Ascending aorta (tissue), 2 donors: ENCODE results near the gene DPM3. TPM values are rescaled to one million over a fixed set of nuclear protein-coding genes. Genes with fewer than 3 reads are reported as not detected.
"Not testable (repeated sequence)": the region's sequence is repeated elsewhere in the genome, so short reads cannot be mapped to it uniquely, and the experiment has no call there.

Experiments used
- DNase-seq, 2 donors: peaks; one replicate each; pipeline ENCODE4 v3.0.0-alpha.2; 2019; ENCODE audit warnings: low spot score in 2 of 2
- H3K27ac ChIP-seq, 2 donors: fragments of 200-600 bp; sonication (generic); one replicate each; pipeline ENCODE4 v1.5.1; 2016 to 2017; ENCODE audit warnings: mild to moderate bottlenecking in 1 of 2
- H3K27me3 ChIP-seq: fragments of 200-600 bp; sonication (generic); one replicate; pipeline ENCODE4 v1.5.1; 2017
- H3K36me3 ChIP-seq, 2 donors: fragments of 200-600 bp; sonication (generic); one replicate each; pipeline ENCODE4 v1.5.1; 2016
- H3K4me1 ChIP-seq, 2 donors: fragments of 200-600 bp; sonication (generic); one replicate each; pipeline ENCODE4 v1.5.1; 2016 to 2017; ENCODE audit warnings: mild to moderate bottlenecking in 1 of 2
- H3K4me3 ChIP-seq, 2 donors: fragments of 200-600 bp; sonication (generic); one replicate each; pipeline ENCODE4 v1.5.1; 2016 to 2017; ENCODE audit warnings: mild to moderate bottlenecking in 1 of 2
- H3K9me3 ChIP-seq, 2 donors: fragments of 200-600 bp; sonication (generic); one replicate each; pipeline ENCODE4 v1.5.1; 2016
- CTCF ChIP-seq, 3 experiments: fragments of 200-600 bp in 2 of 3; fragments of 450-650 bp in 1 of 3; sonication (generic) in 2 of 3; IDR thresholded peaks; one replicate each; pipeline ENCODE4 v1.5.1; 2016 to 2019; ENCODE audit warnings: antibody characterized with exemption in 3 of 3, mild to moderate bottlenecking in 1 of 3, moderate library complexity in 1 of 3
- intact Hi-C: fragments of 100-400 bp; cut with DNase I; formaldehyde crosslinking; loops from one replicate; pipeline ENCODE4 v1.15.1; 2023
- total RNA-seq: library from RNA; depleted of rRNA; stranded (reverse); fragments of >200 nt; gene quantifications from one replicate; pipeline ENCODE4 v1.1.0, GENCODE V29; 2016

DPM3 gene
- 78.2 TPM for total RNA-seq

GRCh38 chr1:155139895-155140629 lies at the start of gene DPM3:
TSS of gene DPM3 (minus strand) at chr1:155140531. CDS start at chr1:155140240, 291 bp downstream.
- intact Hi-C loops = loop anchor here (1.0 to 5.0 kb wide), 5 partner anchors 33 to 1153 kb away; partner anchors contain the start of genes KRTCAP2, PMVK, RAB13 and TRIM46
- no peak for TF ChIP-seq CTCF (IDR thresholded peaks at IDR 0.05)
- Histone ChIP-seq H3K4me1 (peaks cover 9 to 18% of the 10 kb centered on the region in 2 donors), H3K27ac (peak within 1 kb of the TSS; percentile 86 to 88), H3K36me3 (no peaks in the 10 kb centered on the region), H3K4me3 (peak within 1 kb of the TSS; percentile 70 to 81), H3K9me3 (no peaks in the 10 kb centered on the region), H3K27me3 (no peaks in the 10 kb centered on the region)
- DNase-seq = peak; percentile 66 to 95

- not testable (repeated sequence) for H3K36me3 ChIP-seq, DNase-seq, H3K27me3 ChIP-seq, H3K27ac ChIP-seq, H3K4me3 ChIP-seq, H3K9me3 ChIP-seq
- intact Hi-C loops = loop anchor here (5.0 kb wide), 1 partner anchor 132 kb away; the partner anchor contains the start of gene RUSC1
- H3K4me1 ChIP-seq = peaks cover 11 to 14% of the 10 kb centered on the region in 2 donors
These were observed 49.6 kb upstream of the DPM3 start for GRCh38 chr1:155189926-155190325.

GRCh38 chr1:155188268-155188667 lies 47.9 kb upstream of the DPM3 start:
- H3K4me3 ChIP-seq = no peak overlapping the region
- no peaks in the 10 kb centered on the region for H3K36me3 ChIP-seq
- no peak for TF ChIP-seq CTCF (IDR thresholded peaks at IDR 0.05)
- H3K9me3 ChIP-seq = no peaks in the 10 kb centered on the region
- H3K27ac ChIP-seq = no peak overlapping the region
- no peaks in the 10 kb centered on the region for H3K27me3 ChIP-seq
- peaks cover 0 to 2% of the 10 kb centered on the region in 2 donors for H3K4me1 ChIP-seq
- no peak for DNase-seq
- intact Hi-C loops = no loop called here

- no peak for TF ChIP-seq CTCF (IDR thresholded peaks at IDR 0.05)
- Histone ChIP-seq H3K4me3 (no peak overlapping the region), H3K27ac (no peak overlapping the region), H3K27me3 (no peaks in the 10 kb centered on the region), H3K4me1 (no peaks in the 10 kb centered on the region), H3K36me3 (no peaks in the 10 kb centered on the region), H3K9me3 (no peaks in the 10 kb centered on the region)
- intact Hi-C loops = no loop called here
- DNase-seq = no peak
These were observed 47.1 kb upstream of the DPM3 start for GRCh38 chr1:155187456-155187891.

- no peak overlapping the region for H3K27ac ChIP-seq
- no peak for TF ChIP-seq CTCF (IDR thresholded peaks at IDR 0.05)
These were observed 46.6 kb upstream of the DPM3 start for GRCh38 chr1:155186794-155187455.

More at GRCh38 chr1:155186794-155187455, 46.6 kb upstream of the DPM3 start:
- Histone ChIP-seq H3K36me3 (no peaks in the 10 kb centered on the region), H3K4me1 (no peaks in the 10 kb centered on the region), H3K4me3 (no peak overlapping the region), H3K9me3 (no peaks in the 10 kb centered on the region), H3K27me3 (no peaks in the 10 kb centered on the region)
- no peak for DNase-seq
- intact Hi-C loops = no loop called here
